Parathyroid adenoma (tissue), 2 donors: Measurements from ENCODE around the gene TSHZ1.

ENCODE experiments used
- H2AFZ ChIP-seq: fragments of 300-600 bp; sonication (generic); one replicate; pipeline ENCODE4 v1.7.0; 2017; ENCODE audit warnings: antibody characterized with exemption, mild to moderate bottlenecking
- H3K27ac ChIP-seq: fragments of 300-600 bp; sonication (generic); one replicate; pipeline ENCODE4 v1.7.0; 2017
- H3K27me3 ChIP-seq: fragments of 300-600 bp; sonication (generic); one replicate; pipeline ENCODE4 v1.7.0; 2017; ENCODE audit warnings: low read length; ENCODE audit not compliant: control insufficient read depth, insufficient read depth
- H3K36me3 ChIP-seq: fragments of 300-600 bp; sonication (generic); one replicate; pipeline ENCODE4 v1.7.0; 2017; ENCODE audit warnings: low read length; ENCODE audit not compliant: control insufficient read depth, insufficient read depth
- H3K4me1 ChIP-seq: fragments of 300-600 bp; sonication (generic); one replicate; pipeline ENCODE4 v1.7.0; 2017; ENCODE audit warnings: control low read depth
- H3K4me2 ChIP-seq: fragments of 300-600 bp; sonication (generic); one replicate; pipeline ENCODE4 v1.7.0; 2017; ENCODE audit warnings: low read length
- H3K4me3 ChIP-seq: fragments of 300-600 bp; sonication (generic); one replicate; pipeline ENCODE4 v1.7.0; 2017; ENCODE audit warnings: low read depth, low read length
- H3K79me2 ChIP-seq: fragments of 300-600 bp; sonication (generic); one replicate; pipeline ENCODE4 v1.7.0; 2017; ENCODE audit warnings: control low read depth
- H3K9ac ChIP-seq: fragments of 300-600 bp; sonication (generic); one replicate; pipeline ENCODE4 v1.7.0; 2017; ENCODE audit warnings: mild to moderate bottlenecking
- H3K9me3 ChIP-seq: fragments of 300-600 bp; sonication (generic); one replicate; pipeline ENCODE4 v1.7.0; 2017; ENCODE audit warnings: low read length; ENCODE audit not compliant: control insufficient read depth
- CTCF ChIP-seq: fragments of 300-600 bp; sonication (generic); IDR thresholded peaks from one replicate; pipeline ENCODE4 v1.7.0; 2017; ENCODE audit warnings: antibody characterized with exemption, mild to moderate bottlenecking
- donor health status: primary hyperparathyroidism.

Gene TSHZ1

GRCh38 chr18:75204269-75204731 lies 6.3 kb upstream of the TSHZ1 start:
- no peak overlapping the region for H3K4me3 ChIP-seq
- H3K4me1 ChIP-seq: peaks cover 7% of the 10 kb centered on the region

GRCh38 chr18:75204732-75205513 lies 5.7 kb upstream of the TSHZ1 start:
- Histone ChIP-seq H3K27me3 (no peaks in the 10 kb centered on the region), H3K9ac (no peak overlapping the region), H3K4me3 (no peak overlapping the region), H2AFZ (no peak overlapping the region), H3K9me3 (no peaks in the 10 kb centered on the region), H3K27ac (no peak overlapping the region), H3K79me2 (peaks cover 25% of the 10 kb centered on the region), H3K36me3 (no peaks in the 10 kb centered on the region), H3K4me1 (peaks cover 7% of the 10 kb centered on the region), H3K4me2 (no peak overlapping the region)
- TF ChIP-seq CTCF: no peak

More at GRCh38 chr18:75204269-75204731, 6.3 kb upstream of the TSHZ1 start:
- no peak for TF ChIP-seq CTCF
- Histone ChIP-seq H3K27me3 (no peaks in the 10 kb centered on the region), H3K4me2 (no peak overlapping the region), H3K79me2 (peaks cover 25% of the 10 kb centered on the region), H3K27ac (no peak overlapping the region), H3K36me3 (no peaks in the 10 kb centered on the region), H3K9me3 (no peaks in the 10 kb centered on the region), H2AFZ (no peak overlapping the region), H3K9ac (no peak overlapping the region)

GRCh38 chr18:75205514-75206132 lies 5.0 kb upstream of the TSHZ1 start:
- no peaks in the 10 kb centered on the region for H3K9me3 ChIP-seq
- H2AFZ ChIP-seq: no peak overlapping the region
- peaks cover 7% of the 10 kb centered on the region for H3K4me1 ChIP-seq
- no peaks in the 10 kb centered on the region for H3K27me3 ChIP-seq
- TF ChIP-seq CTCF: no peak
- H3K9ac ChIP-seq: no peak overlapping the region
- peaks cover 25% of the 10 kb centered on the region for H3K79me2 ChIP-seq
- no peak overlapping the region for H3K4me2 ChIP-seq
- no peak overlapping the region for H3K4me3 ChIP-seq
- H3K36me3 ChIP-seq: no peaks in the 10 kb centered on the region
- no peak overlapping the region for H3K27ac ChIP-seq

GRCh38 chr18:75206452-75207309 lies 3.9 kb upstream of the TSHZ1 start:
- no peak overlapping the region for H3K27ac ChIP-seq

More at GRCh38 chr18:75206452-75207309, 3.9 kb upstream of the TSHZ1 start:
- H3K79me2 ChIP-seq: peaks cover 25% of the 10 kb centered on the region
- H3K9ac ChIP-seq: no peak overlapping the region
- H3K4me1 ChIP-seq: peaks cover 5% of the 10 kb centered on the region
- no peaks in the 10 kb centered on the region for H3K36me3 ChIP-seq
- no peak for TF ChIP-seq CTCF
- H3K9me3 ChIP-seq: no peaks in the 10 kb centered on the region
- H3K27me3 ChIP-seq: no peaks in the 10 kb centered on the region
- no peak overlapping the region for H3K4me2 ChIP-seq
- H3K4me3 ChIP-seq: no peak overlapping the region
- H2AFZ ChIP-seq: no peak overlapping the region
